Lung (tissue), 12 donors: ENCODE measurements around the gene GNAZ. TPM values are rescaled to one million over a fixed set of nuclear protein-coding genes. Genes with fewer than 3 reads are reported as not detected.

Source experiments
- ATAC-seq: fragments of 200-7000 bp; cut with Tn5 transposase; one replicate; pipeline ENCODE4 v1.9.1; 2020; ENCODE audit warnings: moderate number of reproducible peaks; ENCODE audit not compliant: insufficient read depth, low FRiP score
- DNase-seq, 3 donors: peaks; one replicate each; pipeline ENCODE4 v3.0.0-alpha.2; 2013 to 2017
- H3K27ac ChIP-seq, 2 donors: one replicate each; pipeline ENCODE4 v1.5.1; 2013; ENCODE audit warnings: mild to moderate bottlenecking in 2 of 2, moderate library complexity in 2 of 2, control low read depth in 1 of 2, inconsistent platforms in 1 of 2, low read depth in 1 of 2, low read length in 1 of 2
- H3K27me3 ChIP-seq, 3 donors: one replicate each; pipeline ENCODE4 v1.5.1; 2013; ENCODE audit warnings: low read length in 2 of 3; ENCODE audit not compliant: control insufficient read depth in 3 of 3, insufficient read depth in 3 of 3
- H3K36me3 ChIP-seq, 4 donors: one replicate each; pipeline ENCODE4 v1.5.1; 2013; ENCODE audit warnings: low read length in 4 of 4, mild to moderate bottlenecking in 1 of 4, moderate library complexity in 1 of 4; ENCODE audit not compliant: control insufficient read depth in 4 of 4, insufficient read depth in 4 of 4
- H3K4me1 ChIP-seq, 5 donors: one replicate each; pipeline ENCODE4 v1.5.1; 2013; ENCODE audit warnings: low read length in 5 of 5, mild to moderate bottlenecking in 2 of 5, moderate library complexity in 1 of 5; ENCODE audit not compliant: control insufficient read depth in 5 of 5, insufficient read depth in 5 of 5
- H3K4me3 ChIP-seq: one replicate; pipeline ENCODE4 v1.5.1; 2013; ENCODE audit warnings: mild to moderate bottlenecking, control low read depth, moderate library complexity
- H3K9ac ChIP-seq, 2 donors: one replicate each; pipeline ENCODE4 v1.5.1; 2013; ENCODE audit warnings: low read length in 2 of 2, control low read depth in 1 of 2; ENCODE audit not compliant: insufficient read depth in 1 of 2
- H3K9me3 ChIP-seq, 4 donors: one replicate each; pipeline ENCODE4 v1.5.1; 2013; ENCODE audit warnings: low read length in 3 of 4, mild to moderate bottlenecking in 1 of 4, moderate library complexity in 1 of 4; ENCODE audit not compliant: control insufficient read depth in 4 of 4, insufficient read depth in 3 of 4
- WGBS, 2 donors: extraction: QIAGEN DNeasy Blood & Tissue Kit; methylation state at CpG; one replicate each; pipeline ENCODE4 v1.1.7; 2013; 5-methylcytosine and 5-hydroxymethylcytosine counted together
- polyA plus RNA-seq, 2 donors: library from polyadenylated mRNA; stranded (reverse); fragments of 200-250 nt; gene quantifications; one replicate each; pipeline ENCODE4 v1.2.1, GENCODE V29; 2013
- total RNA-seq, 2 donors: library from RNA; depleted of rRNA in 1 of 2; stranded (reverse); fragments of >200 nt in 1 of 2; gene quantifications; one replicate each; pipeline ENCODE4 v1.2.1, GENCODE V29; 2014 to 2021
- TF ChIP-seq, protein P1 (sequence below): IDR thresholded peaks from 2 replicates; pipeline ENCODE4 v1.5.1; 2012; ENCODE audit warnings: mild to moderate bottlenecking; ENCODE audit errors: control extremely low read depth, extremely low read depth
- donor health status: control.
- donor health status: control.
- donor health status: Bipolar disorder and iron deficiency.
- donor health status: healthy.
- donor health status: DM: yes; HTN: yes; CAD: no.

Gene GNAZ
- total and polyA plus RNA-seq, 4 donors, result 0.77 to 5.0 (median 2.3) TPM

GRCh38 chr22:23143119-23143518, 72.8 kb downstream of the GNAZ start:
- Histone ChIP-seq H3K9ac (no peak overlapping the region), H3K27me3 (no peaks in the 10 kb centered on the region), H3K9me3 (no peaks in the 10 kb centered on the region), H3K4me3 (no peak overlapping the region), H3K36me3 (no peaks in the 10 kb centered on the region), H3K27ac (no peak overlapping the region), H3K4me1 (peaks cover 0 to 24% (median 7%) of the 10 kb centered on the region in 5 donors)
- DNase-seq (no peak), ATAC-seq (no peak)
- WGBS, 2 donors, result 97 to 98% methylated on average over 1 of the region's 1 CpG
- TF ChIP-seq, protein P1, sequence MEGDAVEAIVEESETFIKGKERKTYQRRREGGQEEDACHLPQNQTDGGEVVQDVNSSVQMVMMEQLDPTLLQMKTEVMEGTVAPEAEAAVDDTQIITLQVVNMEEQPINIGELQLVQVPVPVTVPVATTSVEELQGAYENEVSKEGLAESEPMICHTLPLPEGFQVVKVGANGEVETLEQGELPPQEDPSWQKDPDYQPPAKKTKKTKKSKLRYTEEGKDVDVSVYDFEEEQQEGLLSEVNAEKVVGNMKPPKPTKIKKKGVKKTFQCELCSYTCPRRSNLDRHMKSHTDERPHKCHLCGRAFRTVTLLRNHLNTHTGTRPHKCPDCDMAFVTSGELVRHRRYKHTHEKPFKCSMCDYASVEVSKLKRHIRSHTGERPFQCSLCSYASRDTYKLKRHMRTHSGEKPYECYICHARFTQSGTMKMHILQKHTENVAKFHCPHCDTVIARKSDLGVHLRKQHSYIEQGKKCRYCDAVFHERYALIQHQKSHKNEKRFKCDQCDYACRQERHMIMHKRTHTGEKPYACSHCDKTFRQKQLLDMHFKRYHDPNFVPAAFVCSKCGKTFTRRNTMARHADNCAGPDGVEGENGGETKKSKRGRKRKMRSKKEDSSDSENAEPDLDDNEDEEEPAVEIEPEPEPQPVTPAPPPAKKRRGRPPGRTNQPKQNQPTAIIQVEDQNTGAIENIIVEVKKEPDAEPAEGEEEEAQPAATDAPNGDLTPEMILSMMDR, result no peak

GRCh38 chr22:23144432-23144831, 74.1 kb downstream of the GNAZ start:
- TF ChIP-seq, protein P1, result no peak
- no peaks in the 10 kb centered on the region for H3K27me3 ChIP-seq
- H3K4me3 ChIP-seq, result no peak overlapping the region
- peaks cover 0 to 26% (median 7%) of the 10 kb centered on the region in 5 donors for H3K4me1 ChIP-seq
- no peaks in the 10 kb centered on the region for H3K36me3 ChIP-seq
- no peak overlapping the region for H3K27ac ChIP-seq
- 94 to 95% methylated on average over 4 of the region's 4 CpGs for WGBS, 2 donors
- no peaks in the 10 kb centered on the region for H3K9me3 ChIP-seq
- no peak for ATAC-seq
- DNase-seq, result no peak
- no peak overlapping the region for H3K9ac ChIP-seq

DNA sequence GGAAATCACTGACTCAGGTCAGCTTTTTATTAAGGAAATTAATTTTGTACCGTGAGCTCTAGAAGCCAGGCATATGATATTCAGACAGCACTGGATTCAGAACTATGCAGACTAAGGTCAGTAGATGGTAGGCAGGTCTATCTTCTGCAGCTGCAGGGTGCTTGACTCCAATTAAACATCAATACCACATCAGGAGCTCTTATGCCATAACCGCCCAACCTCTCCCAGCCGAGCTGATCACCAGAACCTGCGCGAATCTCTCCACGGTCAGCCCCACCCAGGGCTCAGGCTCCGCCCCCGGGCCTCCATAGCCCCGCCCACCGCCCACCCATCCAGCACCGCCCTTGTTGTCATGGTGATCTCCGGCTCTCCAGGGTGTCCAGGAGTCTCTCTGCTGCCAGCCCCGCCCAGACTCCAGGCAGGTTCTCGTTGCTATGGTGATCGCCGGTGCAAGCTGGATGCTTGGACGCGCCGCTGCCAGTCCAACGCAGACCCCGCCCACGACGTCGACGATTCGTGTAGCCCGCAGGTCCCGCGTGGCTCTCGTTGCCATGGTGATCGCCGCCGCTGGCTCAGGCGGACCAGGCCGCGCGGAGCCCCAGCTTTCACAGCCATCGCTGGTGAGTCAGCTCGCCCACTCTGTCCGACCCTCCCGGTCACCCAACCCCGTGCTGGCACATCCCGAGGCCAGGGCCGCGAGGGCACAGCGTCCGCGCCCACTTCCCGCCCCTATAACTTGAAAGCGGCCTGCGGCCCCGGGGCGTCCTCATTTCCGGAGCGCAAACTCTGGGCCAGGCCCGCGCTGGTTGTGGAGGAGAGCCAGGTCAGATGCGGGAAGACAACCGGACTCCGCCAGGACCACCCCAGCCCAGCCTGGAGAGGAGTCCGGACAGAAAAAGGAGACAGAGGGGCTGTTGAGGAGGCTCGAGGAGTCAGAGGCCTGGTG, 74.9 kb downstream of the GNAZ start, which contains the start of gene RAB36:
TSS of gene RAB36 (plus strand) at position 546 of the 946 bp plus-strand sequence. CDS start 1,140 bp downstream, outside the sequence.
- TF ChIP-seq, protein P1, result no peak
- Histone ChIP-seq H3K4me3 (peak within 1 kb of the TSS; percentile 21), H3K9ac (peak within 1 kb of the TSS in 1 of 2 donors; percentile 49), H3K9me3 (no peaks in the 10 kb centered on the region), H3K36me3 (no peaks in the 10 kb centered on the region), H3K27me3 (no peaks in the 10 kb centered on the region), H3K4me1 (peaks cover 0 to 30% (median 7%) of the 10 kb centered on the region in 5 donors), H3K27ac (peak within 1 kb of the TSS in 1 of 2 donors; percentile 64)
- ATAC-seq (peak; percentile 75), DNase-seq (peak; percentile 94 to 97 (median 97))
- WGBS, 2 donors, result 8 to 9% methylated on average over 61 to 62 of the region's 62 CpGs
